ENCODE data around the gene MAPK10. TPM values are rescaled to one million over a fixed set of nuclear protein-coding genes. Genes with fewer than 3 reads are reported as not detected.

MAPK10 gene
- total RNA-seq, 1 experiment from 2014 or later = 4.7 TPM

DNA sequence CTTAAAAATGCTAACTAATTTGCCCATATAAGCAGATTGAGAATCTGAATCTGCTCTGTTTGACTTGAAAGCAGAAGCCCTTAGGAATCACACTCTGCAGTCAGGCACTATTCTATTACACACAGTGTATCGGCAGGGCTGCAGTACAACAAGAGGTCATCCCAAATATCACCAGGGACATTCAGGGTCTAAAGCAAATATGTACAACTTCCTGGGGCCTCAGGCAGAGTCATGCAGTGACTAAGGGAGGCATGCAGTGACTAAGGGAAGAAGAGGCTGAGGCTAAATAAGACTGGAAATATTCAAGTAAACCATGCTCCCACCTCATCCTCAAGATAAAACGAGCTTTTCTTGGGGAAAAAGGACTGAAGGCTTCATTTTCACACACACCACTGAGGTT is 20.9 kb downstream of the MAPK10 start:
- Histone ChIP-seq H3K9ac (ENCODE audit: extremely low read depth, insufficient read length, low read length) (no peak overlapping the region), H3K79me1 (ENCODE audit: insufficient read depth, low read depth, low read length, poor library complexity, severe bottlenecking) (no peaks in the 10 kb centered on the region), H4K8ac (replicated peaks; ENCODE audit: insufficient read length, low read depth, low read length) (no peak overlapping the region), H3K23me2 (ENCODE audit: insufficient read length, low read depth, low read length, poor library complexity, severe bottlenecking) (no peaks in the 10 kb centered on the region), H3K4me1 (ENCODE audit: insufficient read depth, low read length) (no peaks in the 10 kb centered on the region), H4K5ac (ENCODE audit: insufficient read length, low read depth, low read length) (no peak overlapping the region), H3K27me3 (ENCODE audit: insufficient read depth, low read length) (no peaks in the 10 kb centered on the region), H4K91ac (ENCODE audit: insufficient read length, low read depth, low read length) (no peak overlapping the region), H2BK20ac (ENCODE audit: low read depth, low read length, poor library complexity, severe bottlenecking) (no peak overlapping the region), H3K18ac (ENCODE audit: insufficient read length, low read depth, low read length) (no peak overlapping the region), H2BK12ac (ENCODE audit: insufficient read length, low read depth, low read length) (no peak overlapping the region), H3K14ac (ENCODE audit: insufficient read depth, low read length) (no peak overlapping the region), H4K20me1 (ENCODE audit: control insufficient read depth, insufficient read depth, insufficient read length) (no peaks in the 10 kb centered on the region), H3K9me3 (ENCODE audit: control insufficient read depth, low read depth, low read length) (no peaks in the 10 kb centered on the region), H3K79me2 (ENCODE audit: insufficient read depth, low read length) (no peaks in the 10 kb centered on the region), H2BK120ac (ENCODE audit: low read depth, low read length, poor library complexity, severe bottlenecking) (no peak overlapping the region), H3T11ph (ENCODE audit: low read length) (no peak overlapping the region), H3K23ac (ENCODE audit: insufficient read length, low read depth, low read length) (no peak overlapping the region), H3K56ac (ENCODE audit: insufficient read length, low read depth, low read length) (no peak overlapping the region), H3K4me2 (ENCODE audit: insufficient read depth, insufficient read length, low read length) (no peak overlapping the region), H2BK15ac (ENCODE audit: low read depth, low read length) (no peak overlapping the region), H2BK5ac (ENCODE audit: insufficient read length, low read length) (no peak overlapping the region), H2AFZ (ENCODE audit: low read length) (no peak overlapping the region), H3K4ac (ENCODE audit: low read depth, low read length) (no peak overlapping the region), H2AK5ac (ENCODE audit: insufficient read length, low read length) (no peak overlapping the region), H3K27ac (ENCODE audit: insufficient read length, low read depth, low read length) (no peak overlapping the region)
- H3K9me3 Mint-ChIP-seq = no peaks in the 10 kb centered on the region; a peak in 1 of 5 replicates
- peak overlapping the region in 1 of 3 experiments; percentile 82; a peak in 2 of 7 replicates for H3K27ac Mint-ChIP-seq
- WGBS (ENCODE audit: extremely low coverage, insufficient read length, low lambda C conversion rate) = no CpG with 5 or more reads among the region's 2 CpGs
- no peak overlapping the region for H3K4me3 Mint-ChIP-seq
- no peaks in the 10 kb centered on the region for H3K27me3 Mint-ChIP-seq (ENCODE audit: low read depth)
- no peak for DNase-seq
- peaks cover 6 to 10% of the 10 kb centered on the region in 2 experiments for H3K4me1 Mint-ChIP-seq
- H3K36me3 Mint-ChIP-seq (ENCODE audit: insufficient read depth in 1 of 3, low read depth in 3 of 3) = peaks cover 0 to 1% (median 0%) of the 10 kb centered on the region in 3 experiments; a peak in 1 of 7 replicates
- TF ChIP-seq, protein P1, sequence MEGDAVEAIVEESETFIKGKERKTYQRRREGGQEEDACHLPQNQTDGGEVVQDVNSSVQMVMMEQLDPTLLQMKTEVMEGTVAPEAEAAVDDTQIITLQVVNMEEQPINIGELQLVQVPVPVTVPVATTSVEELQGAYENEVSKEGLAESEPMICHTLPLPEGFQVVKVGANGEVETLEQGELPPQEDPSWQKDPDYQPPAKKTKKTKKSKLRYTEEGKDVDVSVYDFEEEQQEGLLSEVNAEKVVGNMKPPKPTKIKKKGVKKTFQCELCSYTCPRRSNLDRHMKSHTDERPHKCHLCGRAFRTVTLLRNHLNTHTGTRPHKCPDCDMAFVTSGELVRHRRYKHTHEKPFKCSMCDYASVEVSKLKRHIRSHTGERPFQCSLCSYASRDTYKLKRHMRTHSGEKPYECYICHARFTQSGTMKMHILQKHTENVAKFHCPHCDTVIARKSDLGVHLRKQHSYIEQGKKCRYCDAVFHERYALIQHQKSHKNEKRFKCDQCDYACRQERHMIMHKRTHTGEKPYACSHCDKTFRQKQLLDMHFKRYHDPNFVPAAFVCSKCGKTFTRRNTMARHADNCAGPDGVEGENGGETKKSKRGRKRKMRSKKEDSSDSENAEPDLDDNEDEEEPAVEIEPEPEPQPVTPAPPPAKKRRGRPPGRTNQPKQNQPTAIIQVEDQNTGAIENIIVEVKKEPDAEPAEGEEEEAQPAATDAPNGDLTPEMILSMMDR (conservative IDR thresholded peaks at IDR 0.05) = no peak
